Esophagus muscularis mucosa (tissue), 4 donors: ENCODE measurements around the gene GLCCI1. TPM values are rescaled to one million over a fixed set of nuclear protein-coding genes. Genes with fewer than 3 reads are reported as not detected.
"Not testable (repeated sequence)": the region's sequence is repeated elsewhere in the genome, so short reads cannot be mapped to it uniquely, and the experiment has no call there.

Source experiments
- DNase-seq: peaks from one replicate; pipeline ENCODE4 v3.0.0-alpha.2; 2017; ENCODE audit errors: extremely low spot score
- H3K27ac ChIP-seq, 4 donors: fragments of 200-600 bp; sonication (generic); replicated peaks in 1 of 4; 1 replicate in 3 of 4; 2 replicates in 1 of 4; pipeline ENCODE4 v1.5.1; 2016 to 2019; ENCODE audit warnings: mild to moderate bottlenecking in 1 of 4
- H3K27me3 ChIP-seq, 4 donors: fragments of 200-600 bp; sonication (generic); one replicate each; pipeline versions ENCODE4 v1.5.1 to v1.6.0; 2016 to 2019
- H3K36me3 ChIP-seq, 4 donors: fragments of 200-600 bp; sonication (generic); one replicate each; pipeline ENCODE4 v1.5.1; 2016 to 2019
- H3K4me1 ChIP-seq, 4 donors: fragments of 200-600 bp; sonication (generic); one replicate each; pipeline ENCODE4 v1.5.1; 2016 to 2019
- H3K4me3 ChIP-seq, 4 donors: fragments of 200-600 bp; sonication (generic); 1 replicate in 2 of 4; 2 replicates in 2 of 4; pipeline ENCODE4 v1.5.1; 2016 to 2019; ENCODE audit warnings: mild to moderate bottlenecking in 4 of 4, moderate library complexity in 1 of 4
- H3K9me3 ChIP-seq, 4 donors: fragments of 200-600 bp; sonication (generic); 1 replicate in 3 of 4; 2 replicates in 1 of 4; pipeline ENCODE4 v1.5.1; 2016 to 2019
- CTCF ChIP-seq, 3 experiments: fragments of 200-600 bp in 2 of 3; fragments of 450-650 bp in 1 of 3; sonication (generic) in 2 of 3; IDR thresholded peaks; one replicate each; pipeline ENCODE4 v1.5.1; 2017 to 2019; ENCODE audit warnings: antibody characterized with exemption in 3 of 3, mild to moderate bottlenecking in 2 of 3, moderate library complexity in 1 of 3
- EP300 ChIP-seq: sonication (generic); formaldehyde crosslinking; IDR thresholded peaks from one replicate; pipeline ENCODE4 v1.6.1; 2017; ENCODE audit warnings: antibody characterized with exemption
- POLR2A ChIP-seq: fragments of 450-650 bp; IDR thresholded peaks from one replicate; pipeline ENCODE4 v1.6.1; 2017; ENCODE audit warnings: antibody characterized with exemption, moderate library complexity, mild to moderate bottlenecking, low read depth
- POLR2AphosphoS5 ChIP-seq, 2 donors: sonication (generic); formaldehyde crosslinking; IDR thresholded peaks; one replicate each; pipeline ENCODE4 v1.6.1; 2017; ENCODE audit warnings: antibody characterized with exemption in 2 of 2
- WGBS: methylation state at CpG from one replicate; pipeline ENCODE4 v1.1.5; 2018; 5-methylcytosine and 5-hydroxymethylcytosine counted together
- intact Hi-C: fragments of 100-400 bp; cut with DNase I; formaldehyde crosslinking; loops from one replicate; pipeline ENCODE4 v1.15.1; 2023
- total RNA-seq, 4 donors: library from RNA; depleted of rRNA; stranded (reverse); fragments of >200 nt; gene quantifications; one replicate each; pipeline versions ENCODE4 v1.1.0 to v1.2.1, GENCODE V29; 2016

Gene GLCCI1
- total RNA-seq, 4 donors from 2014 or later: 2.8 to 8.3 (median 4.8) TPM

GRCh38 chr7:8042796-8043535, 74.4 kb downstream of the GLCCI1 start:
- peaks cover 0 to 4% (median 0%) of the 10 kb centered on the region in 4 donors for H3K36me3 ChIP-seq
- intact Hi-C loops: no loop called here
- no peak for DNase-seq
- TF ChIP-seq POLR2AphosphoS5 (IDR thresholded peaks at IDR 0.05) (no peak), CTCF (IDR thresholded peaks at IDR 0.05) (no peak), EP300 (no peak), POLR2A (no peak)
- H3K4me1 ChIP-seq: no peaks in the 10 kb centered on the region
- no peak overlapping the region for H3K4me3 ChIP-seq
- H3K9me3 ChIP-seq: peaks cover 0 to 6% (median 0%) of the 10 kb centered on the region in 4 donors
- no peak overlapping the region for H3K27ac ChIP-seq
- WGBS: 84% methylated on average over 3 of the region's 3 CpGs
- no peaks in the 10 kb centered on the region for H3K27me3 ChIP-seq

- no peak overlapping the region for H3K27ac ChIP-seq
- no peak for DNase-seq
- WGBS: 81% methylated on average over 5 of the region's 5 CpGs
- no peak for TF ChIP-seq POLR2AphosphoS5 (IDR thresholded peaks at IDR 0.05)
- no peak for TF ChIP-seq POLR2A
- TF ChIP-seq CTCF (IDR thresholded peaks at IDR 0.05): no peak
- TF ChIP-seq EP300: no peak
- H3K4me1 ChIP-seq: no peaks in the 10 kb centered on the region
- intact Hi-C loops: no loop called here
- peaks cover 0 to 6% (median 0%) of the 10 kb centered on the region in 4 donors for H3K9me3 ChIP-seq
- no peaks in the 10 kb centered on the region for H3K27me3 ChIP-seq
- no peak overlapping the region for H3K4me3 ChIP-seq
- H3K36me3 ChIP-seq: peaks cover 0 to 9% (median 0%) of the 10 kb centered on the region in 4 donors
These were observed 76.3 kb downstream of the GLCCI1 start for GRCh38 chr7:8044761-8045430.

GRCh38 chr7:8048067-8048466, 79.5 kb downstream of the GLCCI1 start:
- H3K4me3 ChIP-seq, DNase-seq, H3K4me1 ChIP-seq, intact Hi-C loops, H3K9me3 ChIP-seq, H3K27me3 ChIP-seq, H3K36me3 ChIP-seq, H3K27ac ChIP-seq: not testable (repeated sequence)

- Histone ChIP-seq H3K27me3 (no peaks in the 10 kb centered on the region), H3K9me3 (peaks cover 0 to 6% (median 0%) of the 10 kb centered on the region in 4 donors), H3K4me3 (no peak overlapping the region), H3K36me3 (peaks cover 0 to 17% (median 2%) of the 10 kb centered on the region in 4 donors), H3K4me1 (no peaks in the 10 kb centered on the region), H3K27ac (no peak overlapping the region)
- TF ChIP-seq POLR2A (no peak), EP300 (no peak), POLR2AphosphoS5 (IDR thresholded peaks at IDR 0.05) (no peak), CTCF (IDR thresholded peaks at IDR 0.05) (no peak)
- DNase-seq: no peak
- WGBS: 77% methylated on average over 1 of the region's 1 CpG
- intact Hi-C loops: no loop called here
These were observed 82.8 kb downstream of the GLCCI1 start for GRCh38 chr7:8051373-8051772.

- H3K9me3 ChIP-seq: peaks cover 0 to 6% (median 0%) of the 10 kb centered on the region in 4 donors
- 100% methylated on average over 1 of the region's 1 CpG for WGBS
- no peaks in the 10 kb centered on the region for H3K27me3 ChIP-seq
These were observed 83.4 kb downstream of the GLCCI1 start for GRCh38 chr7:8051998-8052397.

More at GRCh38 chr7:8051998-8052397, 83.4 kb downstream of the GLCCI1 start:
- Histone ChIP-seq H3K4me3 (no peak overlapping the region), H3K4me1 (no peaks in the 10 kb centered on the region), H3K27ac (no peak overlapping the region), H3K36me3 (peaks cover 0 to 18% (median 2%) of the 10 kb centered on the region in 4 donors)
- no peak for DNase-seq
- TF ChIP-seq POLR2AphosphoS5 (IDR thresholded peaks at IDR 0.05) (no peak), CTCF (IDR thresholded peaks at IDR 0.05) (no peak), POLR2A (no peak)
- intact Hi-C loops: no loop called here
